NOMO-1 treated with dmso at 0.1 percent for 144 hours (cell line): ENCODE measurements around the gene PLVAP.

Experiments used
- DNase-seq: peaks from one replicate; lab custom pipeline; 2025; ENCODE audit not compliant: unreplicated experiment; lab: John Stamatoyannopoulos, UW

PLVAP gene

GRCh38 chr19:17376935-17377600 is at the start of gene PLVAP:
Gene PLVAP, minus strand, starts transcription at chr19:17377342. Its CDS starts 54 bp downstream, at chr19:17377288.
- no peak for DNase-seq

GRCh38 chr19:17424743-17425365 is 47.7 kb upstream of the PLVAP start:
- no peak for DNase-seq

- DNase-seq, result no peak
Measured at GRCh38 chr19:17423429-17424208, 46.5 kb upstream of the PLVAP start.

GRCh38 chr19:17421942-17422341 is 44.8 kb upstream of the PLVAP start:
- DNase-seq, result no peak

GRCh38 chr19:17420475-17420924 is 43.4 kb upstream of the PLVAP start:
- DNase-seq, result no peak

- peak; percentile 96 for DNase-seq
Measured at GRCh38 chr19:17419621-17420474, 42.7 kb upstream of the PLVAP start, which contains the start of gene MVB12A. Gene MVB12A, plus strand, starts transcription at chr19:17420047. Its CDS starts 89 bp downstream, at chr19:17420136.

GRCh38 chr19:17419154-17419620 is 42.0 kb upstream of the PLVAP start:
- no peak for DNase-seq

GRCh38 chr19:17418710-17419109 is 41.6 kb upstream of the PLVAP start:
- DNase-seq, result no peak

- DNase-seq, result no peak
Measured at GRCh38 chr19:17415121-17415520, 38.0 kb upstream of the PLVAP start.

GRCh38 chr19:17414097-17414496 is 37.0 kb upstream of the PLVAP start:
- DNase-seq, result no peak

- no peak for DNase-seq
Measured at GRCh38 chr19:17411801-17412200, 34.7 kb upstream of the PLVAP start.

GRCh38 chr19:17409990-17410389 is 32.8 kb upstream of the PLVAP start:
- no peak for DNase-seq

GRCh38 chr19:17406887-17407196 is 29.7 kb upstream of the PLVAP start:
- DNase-seq, result no peak

GRCh38 chr19:17406046-17406886 is 29.1 kb upstream of the PLVAP start:
- DNase-seq, result no peak

GRCh38 chr19:17405250-17406045 is 28.3 kb upstream of the PLVAP start, which contains the start of gene BST2:
Gene BST2, minus strand, starts transcription at chr19:17405630. Its CDS starts 55 bp downstream, at chr19:17405575.
- DNase-seq, result peak; percentile 91

GRCh38 chr19:17404621-17405249 is 27.6 kb upstream of the PLVAP start:
- DNase-seq, result no peak

- no peak for DNase-seq
Measured at GRCh38 chr19:17404015-17404414, 26.9 kb upstream of the PLVAP start.

GRCh38 chr19:17402982-17403855 is 26.1 kb upstream of the PLVAP start:
- no peak for DNase-seq
